ENCODE data around the gene PTGFRN.

- TF ChIP-seq CTCF (IDR thresholded peaks at IDR 0.05): no peak
- no peak for TF ChIP-seq EZH2phosphoT487 (IDR thresholded peaks at IDR 0.05)
- TF ChIP-seq EZH2 (IDR thresholded peaks at IDR 0.05): no peak
Observed at GRCh38 chr1:116943438-116943837, 33.7 kb downstream of the PTGFRN start.
